HepG2 (cell line): Measurements from ENCODE around the gene ARL15. TPM values are rescaled to one million over a fixed set of nuclear protein-coding genes. Genes with fewer than 3 reads are reported as not detected.

Experiments
- ATAC-seq: fragments of 200-7000 bp; cut with Tn5 transposase; 3 replicates; pipeline ENCODE4 v1.9.1; 2020; ENCODE audit warnings: mild to moderate bottlenecking, moderate library complexity
- BruUV-seq: library from RNA; stranded (reverse); fragments of 400-500 nt; replicated peaks from 2 replicates; lab custom pipeline; 2021; lab: Mats Ljungman, UMichigan
- CTCF ChIA-PET: fragments of 300-600 bp; formaldehyde crosslinking; extraction: SDS; loops from one replicate; lab custom pipeline; 2021; ENCODE audit warnings: low total read pairs, inconsistent platforms, low intra/inter-chr PET ratio; lab: Yijun Ruan, JAX
- POLR2A ChIA-PET: fragments of 350-600 bp; sonication (Branson Sonifier 250); formaldehyde crosslinking; loops from one replicate; lab custom pipeline; 2020; ENCODE audit warnings: antibody characterized with exemption, inconsistent platforms; lab: Yijun Ruan, JAX
- DNase-seq: peaks from one replicate; pipeline ENCODE4 v3.0.0-alpha.2; 2015; ENCODE audit warnings: low spot score
- FAIRE-seq: peaks from 3 replicates; lab custom pipeline; 2011; peaks lifted over from hg19 to GRCh38; lab: Jason Lieb, UNC
- H2AFZ ChIP-seq: one replicate; pipeline ENCODE4 v1.6.1; 2011; ENCODE audit warnings: low read length, inconsistent platforms
- H3K27ac ChIP-seq: fragments of 300-600 bp; 3 replicates; pipeline ENCODE4 v1.8.0; 2011; ENCODE audit warnings: mixed run types, mild to moderate bottlenecking, mixed read lengths, low read length, inconsistent platforms; ENCODE audit not compliant: insufficient read depth; ENCODE audit errors: extremely low read length
- H3K27me3 ChIP-seq, 2 experiments: fragments of 200-600 bp in 1 of 2; 2 replicates in 1 of 2; 3 replicates in 1 of 2; pipeline versions ENCODE4 v1.6.0 to v1.8.0; 2011; ENCODE audit warnings: low read length in 2 of 2, mild to moderate bottlenecking in 2 of 2, moderate library complexity in 2 of 2, inconsistent platforms in 1 of 2; ENCODE audit not compliant: insufficient read depth in 2 of 2, control insufficient read depth in 1 of 2
- H3K36me3 ChIP-seq, 2 experiments: fragments of 200-600 bp in 1 of 2; replicated peaks in 1 of 2; 2 replicates in 1 of 2; 3 replicates in 1 of 2; pipeline versions ENCODE4 v1.5.1 to v1.8.0; 2011; ENCODE audit warnings: low read length in 2 of 2, inconsistent platforms in 1 of 2; ENCODE audit not compliant: insufficient read depth in 2 of 2, control insufficient read depth in 1 of 2
- H3K4me1 ChIP-seq: 2 replicates; pipeline ENCODE4 v1.5.1; 2012; ENCODE audit warnings: low read length, inconsistent platforms; ENCODE audit not compliant: insufficient read depth
- H3K4me2 ChIP-seq: 2 replicates; pipeline ENCODE4 v1.6.0; 2011; ENCODE audit warnings: low read depth, low read length, inconsistent platforms
- H3K4me3 ChIP-seq, 3 experiments: fragments of 200-600 bp in 1 of 3; sonication (generic), shearing (Covaris generic) in 1 of 3; replicated peaks in 1 of 3; 2 replicates each; pipeline ENCODE4 v1.5.1; 2011 to 2016; ENCODE audit warnings: low read length in 3 of 3, inconsistent platforms in 2 of 3, low read depth in 2 of 3, mild to moderate bottlenecking in 2 of 3, control low read depth in 1 of 3, mixed read lengths in 1 of 3; ENCODE audit not compliant: insufficient read depth in 1 of 3
- H3K79me2 ChIP-seq: one replicate; pipeline ENCODE4 v1.6.1; 2011; ENCODE audit warnings: low read length, inconsistent platforms; ENCODE audit not compliant: insufficient read depth
- H3K9ac ChIP-seq: 2 replicates; pipeline ENCODE4 v1.6.0; 2011; ENCODE audit warnings: mild to moderate bottlenecking, low read depth, low read length, inconsistent platforms; ENCODE audit not compliant: insufficient read depth
- H3K9me3 ChIP-seq: 2 replicates; pipeline ENCODE4 v1.5.1; 2012; ENCODE audit warnings: mild to moderate bottlenecking, low read length
- H4K20me1 ChIP-seq: 2 replicates; pipeline ENCODE4 v1.6.0; 2011; ENCODE audit warnings: inconsistent platforms, mild to moderate bottlenecking, low read length, moderate library complexity; ENCODE audit not compliant: insufficient read depth
- ERF ChIP-seq: IDR thresholded peaks from 2 replicates; pipeline ENCODE4 v1.6.1; 2018; ENCODE audit warnings: missing biosample characterization, missing genetic modification reagents
- IKZF4 ChIP-seq: sonication (generic); formaldehyde crosslinking; IDR thresholded peaks from 2 replicates; pipeline ENCODE4 v1.5.1; 2020; ENCODE audit warnings: borderline replicate concordance, mild to moderate bottlenecking, low read depth, missing genetic modification reagents; ENCODE audit errors: not compliant biosample characterization
- NFYB ChIP-seq: sonication (generic); formaldehyde crosslinking; IDR thresholded peaks from 2 replicates; pipeline ENCODE4 v1.4.0; 2020; ENCODE audit warnings: missing genetic modification reagents
- ZC3H4 ChIP-seq: sonication (generic); formaldehyde crosslinking; IDR thresholded peaks from 2 replicates; pipeline ENCODE4 v1.4.0; 2020; ENCODE audit warnings: missing genetic modification reagents, borderline replicate concordance
- ZNF510 ChIP-seq: sonication (generic); formaldehyde crosslinking; IDR thresholded peaks from 2 replicates; pipeline ENCODE4 v1.4.0; 2020; ENCODE audit warnings: low read depth, mild to moderate bottlenecking, missing genetic modification reagents
- WGBS: methylation state at CpG from one replicate; pipeline ENCODE4 v1.1.6; 2017; ENCODE audit warnings: low lambda C conversion rate; 5-methylcytosine and 5-hydroxymethylcytosine counted together
- in situ Hi-C: cut with HindIII; loops from 2 replicates; pipeline ENCODE4 v1.10.0; 2017; ENCODE audit warnings: low pct_unique_long_range_greater_than_20kb; ENCODE audit not compliant: extremely low pct_ligation_motif_present
- intact Hi-C: fragments of 100-400 bp; cut with micrococcal nuclease; formaldehyde crosslinking; loops from one replicate; pipeline ENCODE4 v1.10.0; 2022; ENCODE audit not compliant: unreplicated experiment
- polyA plus RNA-seq, 8 experiments: library from polyadenylated mRNA; depleted of rRNA in 3 of 8; stranded (reverse) in 7 of 8; unstranded in 1 of 8; fragments of >200 nt; fragmentation: Illumina TruSeq in 4 of 8; extraction: Trizol in 4 of 8; gene quantifications; 2 replicates each; pipeline versions ENCODE4 v1.2.1 to v1.2.3, GENCODE V29; 2011 to 2016; ENCODE audit warnings: low read depth in 4 of 8, missing spikeins in 1 of 8, mixed read lengths in 1 of 8; ENCODE audit not compliant: insufficient read depth in 1 of 8
- total RNA-seq, 5 experiments: library from RNA; depleted of rRNA; stranded (reverse); fragments of >200 nt; fragmentation: Illumina TruSeq; extraction: Trizol; gene quantifications; 2 replicates each; pipeline ENCODE4 v1.2.3, GENCODE V29; 2016; ENCODE audit warnings: low read depth in 1 of 5
- TF ChIP-seq, protein P1 (sequence below): sonication (generic); formaldehyde crosslinking; IDR thresholded peaks from 2 replicates; pipeline ENCODE4 v1.9.0; 2021; ENCODE audit warnings: mild to moderate bottlenecking, missing genetic modification reagents

ARL15 gene
- total and polyA plus RNA-seq, 2 of the 13 experiments (the other 11 are each of a cell fraction or from before 2014, with no cell fraction given) = 2.5 to 7.7 TPM

DNA sequence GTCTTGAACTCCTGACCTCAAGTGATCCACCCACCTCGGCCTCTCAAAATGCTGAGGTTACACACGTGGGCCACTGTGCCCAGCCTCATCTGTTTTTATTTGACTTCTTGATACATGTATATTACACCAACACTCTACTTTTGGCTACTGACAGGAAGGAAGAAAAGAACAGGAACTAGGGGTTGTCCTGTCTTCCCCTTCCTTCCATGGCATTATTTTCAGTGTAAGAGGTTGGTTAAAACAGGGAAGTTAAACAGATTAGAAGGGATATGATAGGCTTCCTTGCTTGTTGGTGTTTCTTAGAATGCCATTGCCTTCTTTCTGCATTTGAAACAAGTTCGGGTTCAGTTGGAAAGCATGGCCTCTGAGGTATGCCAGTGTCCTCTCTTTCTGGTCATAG lies 437.1 kb downstream of the ARL15 start:
- Histone ChIP-seq H3K4me2 (no peak overlapping the region), H3K36me3 (no peaks in the 10 kb centered on the region), H4K20me1 (no peaks in the 10 kb centered on the region), H2AFZ (no peak overlapping the region), H3K27me3 (no peaks in the 10 kb centered on the region), H3K4me3 (no peak overlapping the region), H3K79me2 (no peaks in the 10 kb centered on the region), H3K9ac (no peak overlapping the region), H3K9me3 (no peaks in the 10 kb centered on the region), H3K4me1 (peaks cover 9% of the 10 kb centered on the region), H3K27ac (no peak overlapping the region)
- intact Hi-C loops (loop anchor here (5.0 kb wide), 1 partner anchor 396 kb away; no protein-coding TSS in a partner anchor), in situ Hi-C loops (no loop called here)
- BruUV-seq = no TSS peak
- TF ChIP-seq NFYB (CRISPR knock-in tag) (no peak), ZNF510 (CRISPR knock-in tag) (no peak), ERF (CRISPR knock-in tag) (no peak), IKZF4 (CRISPR knock-in tag) (no peak), ZC3H4 (CRISPR knock-in tag) (no peak)
- TF ChIP-seq, protein P1, sequence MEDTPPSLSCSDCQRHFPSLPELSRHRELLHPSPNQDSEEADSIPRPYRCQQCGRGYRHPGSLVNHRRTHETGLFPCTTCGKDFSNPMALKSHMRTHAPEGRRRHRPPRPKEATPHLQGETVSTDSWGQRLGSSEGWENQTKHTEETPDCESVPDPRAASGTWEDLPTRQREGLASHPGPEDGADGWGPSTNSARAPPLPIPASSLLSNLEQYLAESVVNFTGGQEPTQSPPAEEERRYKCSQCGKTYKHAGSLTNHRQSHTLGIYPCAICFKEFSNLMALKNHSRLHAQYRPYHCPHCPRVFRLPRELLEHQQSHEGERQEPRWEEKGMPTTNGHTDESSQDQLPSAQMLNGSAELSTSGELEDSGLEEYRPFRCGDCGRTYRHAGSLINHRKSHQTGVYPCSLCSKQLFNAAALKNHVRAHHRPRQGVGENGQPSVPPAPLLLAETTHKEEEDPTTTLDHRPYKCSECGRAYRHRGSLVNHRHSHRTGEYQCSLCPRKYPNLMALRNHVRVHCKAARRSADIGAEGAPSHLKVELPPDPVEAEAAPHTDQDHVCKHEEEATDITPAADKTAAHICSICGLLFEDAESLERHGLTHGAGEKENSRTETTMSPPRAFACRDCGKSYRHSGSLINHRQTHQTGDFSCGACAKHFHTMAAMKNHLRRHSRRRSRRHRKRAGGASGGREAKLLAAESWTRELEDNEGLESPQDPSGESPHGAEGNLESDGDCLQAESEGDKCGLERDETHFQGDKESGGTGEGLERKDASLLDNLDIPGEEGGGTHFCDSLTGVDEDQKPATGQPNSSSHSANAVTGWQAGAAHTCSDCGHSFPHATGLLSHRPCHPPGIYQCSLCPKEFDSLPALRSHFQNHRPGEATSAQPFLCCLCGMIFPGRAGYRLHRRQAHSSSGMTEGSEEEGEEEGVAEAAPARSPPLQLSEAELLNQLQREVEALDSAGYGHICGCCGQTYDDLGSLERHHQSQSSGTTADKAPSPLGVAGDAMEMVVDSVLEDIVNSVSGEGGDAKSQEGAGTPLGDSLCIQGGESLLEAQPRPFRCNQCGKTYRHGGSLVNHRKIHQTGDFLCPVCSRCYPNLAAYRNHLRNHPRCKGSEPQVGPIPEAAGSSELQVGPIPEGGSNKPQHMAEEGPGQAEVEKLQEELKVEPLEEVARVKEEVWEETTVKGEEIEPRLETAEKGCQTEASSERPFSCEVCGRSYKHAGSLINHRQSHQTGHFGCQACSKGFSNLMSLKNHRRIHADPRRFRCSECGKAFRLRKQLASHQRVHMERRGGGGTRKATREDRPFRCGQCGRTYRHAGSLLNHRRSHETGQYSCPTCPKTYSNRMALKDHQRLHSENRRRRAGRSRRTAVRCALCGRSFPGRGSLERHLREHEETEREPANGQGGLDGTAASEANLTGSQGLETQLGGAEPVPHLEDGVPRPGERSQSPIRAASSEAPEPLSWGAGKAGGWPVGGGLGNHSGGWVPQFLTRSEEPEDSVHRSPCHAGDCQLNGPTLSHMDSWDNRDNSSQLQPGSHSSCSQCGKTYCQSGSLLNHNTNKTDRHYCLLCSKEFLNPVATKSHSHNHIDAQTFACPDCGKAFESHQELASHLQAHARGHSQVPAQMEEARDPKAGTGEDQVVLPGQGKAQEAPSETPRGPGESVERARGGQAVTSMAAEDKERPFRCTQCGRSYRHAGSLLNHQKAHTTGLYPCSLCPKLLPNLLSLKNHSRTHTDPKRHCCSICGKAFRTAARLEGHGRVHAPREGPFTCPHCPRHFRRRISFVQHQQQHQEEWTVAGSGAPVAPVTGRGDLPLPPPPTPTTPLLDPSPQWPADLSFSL (CRISPR knock-in tag) = no peak
- FAIRE-seq = no peak
- DNase-seq = no peak
- 22% methylated on average over 3 of the region's 3 CpGs for WGBS
- ChIA-PET CTCF (no interaction called here), POLR2A (no interaction called here)
- ATAC-seq = no peak
